Measurements from ENCODE around the gene CHEK2.
"Not testable (repeated sequence)": the region's sequence is repeated elsewhere in the genome, so short reads cannot be mapped to it uniquely, and the experiment has no call there.

CHEK2 gene

GRCh38 chr22:28741200-28741784 lies 328 bp downstream of the CHEK2 start:
- DNase-seq, result no peak

- not testable (repeated sequence) for DNase-seq
Observed at GRCh38 chr22:28738876-28739275, 2.7 kb downstream of the CHEK2 start.

- no peak for DNase-seq
Observed at GRCh38 chr22:28737701-28738100, 3.9 kb downstream of the CHEK2 start.

GRCh38 chr22:28736301-28737155 lies 5.1 kb downstream of the CHEK2 start:
- DNase-seq, result no peak

GRCh38 chr22:28734393-28734792 lies 7.2 kb downstream of the CHEK2 start:
- no peak for DNase-seq

GRCh38 chr22:28730179-28730578 lies 11.4 kb downstream of the CHEK2 start:
- no peak for DNase-seq

GRCh38 chr22:28728621-28729313 lies 12.9 kb downstream of the CHEK2 start:
- DNase-seq, result no peak

GRCh38 chr22:28728002-28728401 lies 13.6 kb downstream of the CHEK2 start:
- no peak for DNase-seq

- DNase-seq, result no peak
Observed at GRCh38 chr22:28718044-28718443, 23.6 kb downstream of the CHEK2 start.

GRCh38 chr22:28716686-28717085 lies 24.9 kb downstream of the CHEK2 start:
- DNase-seq, result no peak

GRCh38 chr22:28715611-28716010 lies 26.0 kb downstream of the CHEK2 start:
- DNase-seq, result no peak

- DNase-seq, result no peak
Observed at GRCh38 chr22:28714043-28714628, 27.5 kb downstream of the CHEK2 start.

- no peak for DNase-seq
Observed at GRCh38 chr22:28711820-28712777, 29.5 kb downstream of the CHEK2 start.

GRCh38 chr22:28711341-28711740 lies 30.3 kb downstream of the CHEK2 start:
- DNase-seq, result no peak

- no peak for DNase-seq
Observed at GRCh38 chr22:28710576-28711191, 30.9 kb downstream of the CHEK2 start.

GRCh38 chr22:28710107-28710506 lies 31.5 kb downstream of the CHEK2 start:
- DNase-seq, result no peak

GRCh38 chr22:28706845-28707244 lies 34.8 kb downstream of the CHEK2 start:
- DNase-seq, result no peak

- no peak for DNase-seq
Observed at GRCh38 chr22:28703436-28703835, 38.2 kb downstream of the CHEK2 start.

- no peak for DNase-seq
Observed at GRCh38 chr22:28702891-28703290, 38.7 kb downstream of the CHEK2 start.

GRCh38 chr22:28693041-28693760 lies 48.4 kb downstream of the CHEK2 start:
- DNase-seq, result not testable (repeated sequence)

- DNase-seq, result not testable (repeated sequence)
Observed at GRCh38 chr22:28689796-28690195, 51.8 kb downstream of the CHEK2 start.

Data from activated gamma-delta T cell treated with Interleukin-2 at 50 U/mL for 16 hours (primary cell).